NT2/D1 (cell line): ENCODE measurements around the gene SLC38A8.

ENCODE experiments used
- SUZ12 ChIP-seq: IDR thresholded peaks from 2 replicates; pipeline ENCODE4 v1.6.1; 2011; ENCODE audit not compliant: insufficient read length, insufficient read depth; ENCODE audit errors: extremely low read depth
- ZNF274 ChIP-seq: IDR thresholded peaks from 2 replicates; pipeline ENCODE4 v1.6.1; 2011; ENCODE audit warnings: mild to moderate bottlenecking, low read depth, low read length

DNA sequence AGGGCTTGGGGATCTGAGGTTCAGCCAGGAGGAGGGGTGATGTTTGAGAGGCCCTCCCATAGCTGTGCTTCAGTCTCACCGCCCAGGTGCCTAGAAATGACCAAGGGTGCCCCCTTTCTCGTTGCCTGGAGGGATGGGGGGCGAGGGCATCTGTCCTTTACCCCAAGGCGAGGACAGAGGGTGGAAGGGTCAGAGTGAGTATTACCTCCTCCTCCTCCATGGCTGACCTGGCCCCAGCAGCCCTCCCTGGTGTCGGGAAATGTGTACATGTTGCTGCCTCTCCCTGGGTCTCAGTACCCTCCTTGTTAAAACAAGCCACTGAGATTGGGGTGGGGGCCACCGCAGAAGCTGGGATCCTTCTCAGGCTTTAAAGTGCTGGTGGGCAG is 72.2 kb downstream of the SLC38A8 start:
- TF ChIP-seq ZNF274 (no peak), SUZ12 (no peak)
